NCI-H2196 treated with DMSO at 0.1 percent for 48 hours (cell line): ENCODE measurements around the gene USP43.
"Not testable (repeated sequence)": the region's sequence is repeated elsewhere in the genome, so short reads cannot be mapped to it uniquely, and the experiment has no call there.

Experiments
- DNase-seq: peaks from one replicate; lab custom pipeline; 2025; ENCODE audit not compliant: unreplicated experiment; lab: John Stamatoyannopoulos, UW

Gene USP43

GRCh38 chr17:9663511-9663910 lies 18.2 kb downstream of the USP43 start:
- not testable (repeated sequence) for DNase-seq

- DNase-seq: no peak
Measured at GRCh38 chr17:9666461-9667050, 21.2 kb downstream of the USP43 start.

GRCh38 chr17:9668517-9668916 lies 23.2 kb downstream of the USP43 start:
- DNase-seq: no peak

- no peak for DNase-seq
Measured at GRCh38 chr17:9669551-9670008, 24.3 kb downstream of the USP43 start.

- DNase-seq: no peak
Measured at GRCh38 chr17:9670596-9670995, 25.3 kb downstream of the USP43 start.

GRCh38 chr17:9671559-9671958 lies 26.2 kb downstream of the USP43 start:
- no peak for DNase-seq

- DNase-seq: no peak
Measured at GRCh38 chr17:9672266-9672665, 26.9 kb downstream of the USP43 start.

GRCh38 chr17:9672691-9673090 lies 27.4 kb downstream of the USP43 start:
- no peak for DNase-seq

GRCh38 chr17:9676084-9676483 lies 30.8 kb downstream of the USP43 start:
- no peak for DNase-seq

GRCh38 chr17:9676820-9677310 lies 31.5 kb downstream of the USP43 start:
- DNase-seq: no peak

- no peak for DNase-seq
Measured at GRCh38 chr17:9677411-9677810, 32.1 kb downstream of the USP43 start.

GRCh38 chr17:9677896-9678295 lies 32.6 kb downstream of the USP43 start:
- DNase-seq: no peak

- DNase-seq: peak; percentile 11
Measured at GRCh38 chr17:9684955-9685621, 39.8 kb downstream of the USP43 start.

GRCh38 chr17:9693755-9694154 lies 48.4 kb downstream of the USP43 start:
- no peak for DNase-seq

- DNase-seq: no peak
Measured at GRCh38 chr17:9696279-9697044, 51.1 kb downstream of the USP43 start.

GRCh38 chr17:9700136-9700535 lies 54.8 kb downstream of the USP43 start:
- DNase-seq: no peak

GRCh38 chr17:9700754-9701476 lies 55.6 kb downstream of the USP43 start:
- no peak for DNase-seq

GRCh38 chr17:9702482-9702881 lies 57.2 kb downstream of the USP43 start:
- DNase-seq: no peak

GRCh38 chr17:9702914-9703780 lies 57.8 kb downstream of the USP43 start:
- DNase-seq: no peak

GRCh38 chr17:9703781-9704082 lies 58.4 kb downstream of the USP43 start:
- DNase-seq: no peak

- no peak for DNase-seq
Measured at GRCh38 chr17:9705745-9706144, 60.4 kb downstream of the USP43 start.
